ENCODE data around the gene SSTR4.

SSTR4 gene

DNA sequence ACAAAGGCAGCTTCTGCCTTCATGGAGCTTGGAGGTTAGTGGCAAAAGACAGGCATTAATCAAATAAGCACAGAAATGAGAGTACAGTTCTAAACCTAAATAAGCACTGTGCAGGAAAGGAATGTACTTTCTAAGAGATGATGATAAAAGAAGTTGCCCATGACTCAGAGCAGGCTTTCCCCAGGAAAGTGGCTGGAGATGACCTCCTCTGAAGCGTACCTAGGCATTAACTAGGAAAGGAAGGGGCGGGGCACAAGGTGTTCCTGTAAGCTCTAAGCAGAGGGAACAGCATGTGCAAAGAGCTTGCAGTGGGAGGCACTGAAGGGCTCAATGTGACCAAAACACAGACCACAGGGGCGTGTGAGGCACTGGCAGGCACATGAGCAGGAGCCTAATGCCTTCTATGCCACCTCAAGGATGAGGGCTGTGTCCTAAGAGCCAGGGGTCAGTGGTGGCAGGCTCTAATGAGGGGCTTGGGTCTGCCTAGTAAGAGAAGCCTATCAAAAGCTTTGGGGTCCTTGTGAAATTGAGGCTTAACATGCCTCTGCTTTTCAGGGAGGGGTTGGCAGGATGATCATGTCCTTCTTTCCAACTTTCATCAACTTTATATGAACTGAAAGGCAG lies 4.9 kb downstream of the SSTR4 start:
- DNase-seq = no peak

DNA sequence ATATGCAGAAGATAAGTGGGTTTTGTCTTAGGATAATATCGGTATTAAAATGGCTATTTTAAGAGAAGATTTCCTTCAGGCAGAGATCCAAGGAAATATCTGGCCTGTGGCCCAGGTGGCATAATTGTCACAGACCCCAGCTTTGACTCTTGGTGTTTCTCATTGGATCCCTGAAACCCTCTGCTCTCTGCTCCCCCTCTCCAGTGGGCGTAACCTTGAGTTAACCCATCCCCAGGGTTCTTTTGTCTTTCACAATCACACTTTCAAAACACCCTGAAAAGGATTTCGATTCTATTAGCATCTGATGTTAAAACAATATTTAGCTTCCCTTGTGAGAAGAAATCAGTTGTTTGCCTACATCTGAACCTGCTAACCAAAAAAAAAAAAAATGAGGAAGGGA lies 7.2 kb downstream of the SSTR4 start:
- no peak for DNase-seq

- no peak for DNase-seq
Measured at GRCh38 chr20:23043376-23043775, 8.3 kb downstream of the SSTR4 start.

DNA sequence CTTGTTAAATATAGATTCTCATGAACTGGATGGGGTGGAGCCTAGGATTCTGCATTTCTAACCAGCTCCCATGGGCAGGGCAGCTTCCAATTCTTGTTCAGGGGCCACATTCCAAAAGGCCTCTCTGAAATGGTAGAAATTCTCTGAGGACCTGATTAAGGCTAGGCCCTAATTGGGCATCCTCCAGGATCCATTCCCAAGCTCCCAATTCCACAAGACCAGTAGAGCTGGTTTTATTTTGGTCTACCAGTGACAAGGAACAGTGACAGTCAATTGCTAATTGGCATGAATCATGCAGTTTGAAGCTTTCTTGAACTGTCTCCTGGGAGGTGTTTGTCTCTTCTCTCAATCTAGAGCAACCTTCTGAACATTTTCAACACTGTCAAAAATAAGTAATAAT lies 11.3 kb downstream of the SSTR4 start:
- no peak for DNase-seq

GRCh38 chr20:23047001-23047737 lies 12.1 kb downstream of the SSTR4 start:
- DNase-seq = no peak

DNA sequence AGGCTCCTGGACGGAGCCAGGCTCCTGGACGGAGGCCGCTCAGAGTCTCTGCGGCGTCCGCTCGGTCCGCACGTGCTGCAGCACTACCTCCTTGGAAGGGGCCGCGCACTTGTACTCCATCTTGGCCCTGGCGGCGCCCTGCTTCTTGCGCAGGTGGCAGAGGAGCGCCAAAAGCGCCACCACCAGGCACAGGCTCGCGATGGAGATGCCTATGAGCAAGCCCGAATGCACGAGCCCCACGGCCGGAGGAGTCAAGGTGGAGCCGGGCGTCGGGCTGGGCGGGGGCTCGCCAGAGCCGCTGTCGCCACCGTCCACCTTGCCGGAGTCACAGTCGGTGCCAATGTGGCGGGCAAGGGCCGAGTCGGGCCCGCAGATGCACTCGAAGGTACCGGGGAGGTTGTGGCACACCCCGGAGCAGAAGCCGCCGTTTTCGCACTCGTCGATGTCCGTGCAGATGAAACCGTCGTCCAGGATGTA lies 12.7 kb downstream of the SSTR4 start:
- DNase-seq = no peak

GRCh38 chr20:23048283-23049200 lies 13.4 kb downstream of the SSTR4 start:
- peak in 2 of 58 donors; percentile 9 to 14 for DNase-seq

GRCh38 chr20:23049201-23050075 lies 14.3 kb downstream of the SSTR4 start, which contains the start of gene THBD:
Gene THBD, minus strand, starts transcription at chr20:23049672. Its CDS starts 168 bp downstream, at chr20:23049504.
- peak in 1 of 58 donors; percentile 40 for DNase-seq

DNA sequence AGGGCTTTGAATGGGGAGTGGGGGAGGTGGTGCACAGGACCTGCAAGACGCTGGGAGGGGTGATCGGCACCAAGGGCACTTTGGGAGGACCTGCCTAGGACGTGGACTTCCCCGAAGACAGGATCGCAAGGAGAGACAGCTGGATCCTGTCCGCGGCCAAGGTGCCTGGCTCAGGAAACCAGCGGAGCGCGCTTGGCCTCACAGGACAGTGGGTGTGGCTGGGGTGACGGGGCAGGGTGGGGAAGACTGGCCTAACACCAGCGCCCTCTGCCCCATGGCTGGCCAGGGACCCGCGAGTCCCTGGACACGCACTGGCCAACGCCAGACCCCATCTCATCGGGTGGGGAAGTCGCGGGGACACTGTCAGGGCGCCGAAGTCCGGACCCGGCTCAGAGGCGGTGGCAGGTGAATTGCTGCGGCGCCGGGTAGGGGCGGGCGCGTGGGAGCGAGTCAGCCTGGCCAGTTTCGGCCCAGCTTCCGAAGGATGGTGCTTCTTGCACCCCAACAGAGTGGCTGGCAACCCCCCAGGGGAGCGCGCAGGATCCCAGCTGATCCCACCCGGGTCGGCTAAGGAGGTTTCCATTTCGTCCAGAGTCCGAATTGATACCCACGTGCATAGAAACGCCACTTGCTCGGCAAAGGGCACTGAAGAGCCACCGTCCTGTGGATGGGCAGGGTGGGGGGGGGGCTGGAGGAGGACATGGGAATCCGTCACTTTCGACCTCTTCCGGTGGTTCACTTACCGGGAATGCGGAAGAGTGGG lies 15.1 kb downstream of the SSTR4 start:
- DNase-seq = no peak

GRCh38 chr20:23050847-23051627 lies 15.9 kb downstream of the SSTR4 start:
- DNase-seq = peak in 24 of 58 donors; percentile 13 to 70 (median 33)

DNA sequence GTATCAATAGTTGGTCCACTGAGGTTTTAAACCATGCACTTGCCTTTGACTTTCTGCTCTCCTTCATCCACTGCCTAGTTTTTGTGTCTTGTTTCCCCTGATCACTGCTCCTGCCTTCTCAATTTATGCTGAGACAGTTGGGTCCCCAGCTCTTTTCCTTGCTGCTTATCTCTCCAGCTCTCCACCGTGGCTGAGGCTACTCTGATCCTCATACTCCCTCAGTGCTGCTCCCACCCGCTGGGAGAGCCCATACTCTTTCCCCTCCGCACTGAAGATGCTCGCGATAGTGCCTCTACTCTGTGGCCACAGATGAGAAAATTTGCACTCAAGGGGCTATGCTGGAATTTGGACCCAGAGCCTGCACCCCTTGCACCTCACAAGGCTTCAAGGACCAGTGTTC lies 17.8 kb downstream of the SSTR4 start:
- no peak for DNase-seq

DNA sequence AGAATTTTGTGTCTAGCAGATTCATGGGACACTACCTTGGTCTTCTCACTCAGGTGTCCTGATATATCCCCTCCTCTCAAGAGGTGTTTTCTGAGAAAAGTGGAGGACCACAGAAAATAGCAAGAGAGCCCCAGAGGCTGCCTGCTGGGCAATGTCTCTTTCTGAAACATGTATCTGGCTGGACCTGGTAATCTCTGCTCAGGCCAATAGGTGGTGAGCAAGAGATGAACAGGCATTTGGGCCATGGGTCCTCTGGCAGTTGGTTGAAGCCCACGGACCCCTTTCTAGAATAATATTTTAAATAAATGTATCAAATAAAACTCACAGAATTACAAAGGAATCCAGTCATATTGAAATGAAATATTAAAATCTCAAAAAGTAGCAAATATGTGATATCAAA lies 23.1 kb downstream of the SSTR4 start:
- DNase-seq = no peak

GRCh38 chr20:23059001-23059400 lies 23.9 kb downstream of the SSTR4 start:
- no peak for DNase-seq

- DNase-seq = no peak
Measured at GRCh38 chr20:23059846-23060245, 24.7 kb downstream of the SSTR4 start.

- no peak for DNase-seq
Measured at GRCh38 chr20:23060629-23061028, 25.5 kb downstream of the SSTR4 start.

GRCh38 chr20:23061262-23061661 lies 26.1 kb downstream of the SSTR4 start:
- no peak for DNase-seq

- peak in 11 of 58 donors; percentile 13 to 54 (median 26) for DNase-seq
Measured at GRCh38 chr20:23061734-23062561, 26.8 kb downstream of the SSTR4 start.

- DNase-seq = no peak
Measured at GRCh38 chr20:23062632-23063031, 27.5 kb downstream of the SSTR4 start.
